ENCODE results near the gene C1orf94.
A peak's percentile ranks its signal among the peaks of the same experiment; 100 is the strongest.
"Not testable (repeated sequence)": the region's sequence is repeated elsewhere in the genome, so short reads cannot be mapped to it uniquely, and the experiment has no call there.

The C1orf94 gene

DNA sequence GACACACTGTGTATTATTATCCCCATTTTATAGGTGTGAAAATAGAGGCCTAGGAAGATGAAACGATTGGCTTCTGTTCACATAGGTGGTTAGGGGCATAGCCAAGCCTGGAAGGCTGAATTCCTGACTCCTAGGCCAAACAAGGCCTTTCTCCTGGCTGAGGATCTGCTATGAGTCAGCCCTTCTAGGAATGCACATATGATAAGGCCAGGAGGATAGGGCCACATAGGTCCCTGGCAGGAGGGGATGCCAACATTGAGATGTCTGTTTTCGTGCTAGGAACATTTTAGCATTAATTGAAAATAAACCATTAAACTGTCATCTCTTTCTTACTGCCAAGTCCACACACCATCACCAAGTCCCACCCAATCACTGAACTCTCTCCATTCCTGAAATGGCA is 20.8 kb upstream of the C1orf94 start:
- H3K27me3 Mint-ChIP-seq = peaks cover 16% of the 10 kb centered on the region
- H3K9me3 Mint-ChIP-seq = no peaks in the 10 kb centered on the region
- no peaks in the 10 kb centered on the region for H3K36me3 Mint-ChIP-seq
- H3K4me3 Mint-ChIP-seq = no peak overlapping the region
- no peak overlapping the region for H3K27ac Mint-ChIP-seq
- no peaks in the 10 kb centered on the region for H3K4me1 Mint-ChIP-seq

DNA sequence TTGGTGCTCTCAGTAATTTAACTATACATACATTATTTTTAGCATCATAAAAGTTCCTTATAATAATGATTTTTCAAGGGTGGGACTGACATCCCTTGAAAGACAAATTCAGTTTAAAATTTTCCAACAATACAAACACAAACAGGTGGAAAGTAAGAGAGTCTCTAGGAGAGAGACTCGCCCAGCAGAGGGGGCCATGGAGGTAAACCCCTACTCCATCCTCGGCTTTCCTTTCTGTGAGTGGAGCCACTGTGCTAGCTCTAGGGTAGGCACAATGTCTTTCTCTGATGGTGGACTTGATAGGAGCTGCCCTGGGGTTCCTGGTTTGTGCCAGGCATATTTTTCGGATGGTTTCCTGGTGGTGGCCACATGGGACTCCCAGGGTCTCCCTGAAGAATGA is 20.0 kb upstream of the C1orf94 start:
- no peaks in the 10 kb centered on the region for H3K9me3 Mint-ChIP-seq
- no peaks in the 10 kb centered on the region for H3K4me1 Mint-ChIP-seq
- peaks cover 25% of the 10 kb centered on the region for H3K27me3 Mint-ChIP-seq
- no peak overlapping the region for H3K4me3 Mint-ChIP-seq
- no peaks in the 10 kb centered on the region for H3K36me3 Mint-ChIP-seq
- no peak overlapping the region for H3K27ac Mint-ChIP-seq

DNA sequence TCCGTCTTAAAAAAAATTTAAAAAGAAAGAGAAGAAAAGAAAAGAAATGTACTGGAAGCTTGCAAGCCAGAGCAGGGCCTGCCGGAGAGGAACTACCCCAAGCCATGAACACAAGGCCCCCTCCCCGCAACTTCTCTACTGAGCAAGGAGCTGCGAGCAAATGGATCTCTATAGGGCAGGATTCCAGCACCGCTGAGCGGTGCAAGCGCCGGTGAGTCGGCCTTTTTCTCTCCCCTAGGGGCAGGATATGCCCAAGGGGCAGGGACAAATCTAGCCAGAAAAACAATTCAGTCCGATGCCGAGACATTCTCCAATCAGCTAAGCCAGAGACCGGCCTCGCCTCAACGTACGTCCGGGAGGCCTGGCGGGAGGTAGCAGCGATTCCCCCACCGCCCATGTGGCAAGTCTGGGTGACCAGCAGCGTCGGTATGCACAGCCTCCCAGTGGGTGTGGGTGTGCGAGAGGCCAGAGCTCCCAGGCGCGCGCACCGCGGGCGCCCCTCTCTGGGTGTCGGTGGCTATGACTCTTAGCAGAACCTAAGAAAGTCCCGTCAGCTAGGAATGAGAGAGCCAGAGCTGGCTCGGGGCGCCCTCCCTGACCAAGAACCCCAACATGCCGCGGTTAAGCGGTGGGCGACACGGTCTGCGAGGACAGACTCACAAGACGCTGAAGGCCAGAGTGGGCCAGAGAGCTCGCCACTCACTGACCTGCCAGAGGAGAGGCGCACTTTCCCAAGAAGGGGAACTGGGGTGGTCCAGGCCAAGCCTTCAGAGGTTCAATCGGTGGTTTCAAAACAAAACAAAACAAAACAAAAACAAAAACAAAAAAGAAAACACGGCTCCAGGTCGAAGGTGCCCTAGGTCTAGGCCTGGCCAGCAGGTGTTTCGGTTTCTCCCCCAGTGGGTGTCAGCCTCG is 13.6 kb upstream of the C1orf94 start:
- Mint-ChIP-seq H3K4me3 (peak overlapping the region; percentile 68), H3K9me3 (no peaks in the 10 kb centered on the region), H3K27ac (no peak overlapping the region), H3K27me3 (peaks cover 36% of the 10 kb centered on the region), H3K36me3 (no peaks in the 10 kb centered on the region), H3K4me1 (peaks cover 10% of the 10 kb centered on the region)

DNA sequence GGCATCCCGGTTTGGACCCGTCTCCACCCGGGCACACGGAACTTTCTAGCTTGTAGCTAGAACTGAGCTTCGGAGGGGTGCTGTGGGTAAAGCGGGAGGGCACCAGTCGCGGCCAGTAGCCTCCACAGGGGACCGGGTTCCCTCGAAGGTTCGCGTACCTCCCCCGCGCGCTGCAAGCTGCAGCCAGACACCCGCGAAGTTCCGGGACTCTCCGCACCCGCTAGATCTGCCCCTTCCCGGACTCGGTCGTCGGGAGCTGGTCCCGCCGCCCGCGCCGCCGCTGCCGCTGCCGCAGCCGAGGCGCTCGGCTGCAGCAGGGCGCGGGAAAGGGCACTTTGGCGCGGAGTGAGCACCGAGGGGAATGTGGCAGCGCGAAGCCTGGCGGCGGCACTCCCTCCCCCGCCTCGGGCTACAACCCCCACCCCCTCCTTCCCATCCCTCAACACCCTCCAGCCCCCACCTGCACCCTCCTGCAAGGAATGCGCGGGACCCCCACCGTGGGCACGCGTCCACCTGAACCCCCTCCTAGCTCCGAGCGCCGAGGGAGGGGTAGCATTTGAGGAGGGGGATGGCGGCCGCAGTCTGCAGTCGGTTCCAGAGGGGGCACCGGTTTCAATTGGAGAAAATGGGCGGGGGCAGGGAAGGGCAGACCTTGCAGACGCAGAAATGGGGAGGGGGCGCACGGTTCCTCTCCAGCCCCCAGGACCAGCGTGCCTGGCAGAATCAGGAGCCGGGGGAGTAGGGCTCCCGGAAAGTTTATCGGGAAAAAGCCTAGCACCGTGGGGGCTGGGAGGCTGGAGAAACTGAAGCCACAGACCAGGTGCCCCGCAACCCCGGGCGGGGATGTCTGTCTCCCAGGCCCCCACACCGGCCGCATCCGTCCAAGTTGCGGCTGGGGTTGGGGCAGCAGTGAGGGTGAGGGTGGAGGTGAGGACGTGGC is 12.6 kb upstream of the C1orf94 start:
- Mint-ChIP-seq H3K4me3 (peak overlapping the region; percentile 39), H3K9me3 (no peaks in the 10 kb centered on the region), H3K4me1 (peaks cover 10% of the 10 kb centered on the region), H3K27ac (no peak overlapping the region), H3K27me3 (peaks cover 40% of the 10 kb centered on the region), H3K36me3 (no peaks in the 10 kb centered on the region)

DNA sequence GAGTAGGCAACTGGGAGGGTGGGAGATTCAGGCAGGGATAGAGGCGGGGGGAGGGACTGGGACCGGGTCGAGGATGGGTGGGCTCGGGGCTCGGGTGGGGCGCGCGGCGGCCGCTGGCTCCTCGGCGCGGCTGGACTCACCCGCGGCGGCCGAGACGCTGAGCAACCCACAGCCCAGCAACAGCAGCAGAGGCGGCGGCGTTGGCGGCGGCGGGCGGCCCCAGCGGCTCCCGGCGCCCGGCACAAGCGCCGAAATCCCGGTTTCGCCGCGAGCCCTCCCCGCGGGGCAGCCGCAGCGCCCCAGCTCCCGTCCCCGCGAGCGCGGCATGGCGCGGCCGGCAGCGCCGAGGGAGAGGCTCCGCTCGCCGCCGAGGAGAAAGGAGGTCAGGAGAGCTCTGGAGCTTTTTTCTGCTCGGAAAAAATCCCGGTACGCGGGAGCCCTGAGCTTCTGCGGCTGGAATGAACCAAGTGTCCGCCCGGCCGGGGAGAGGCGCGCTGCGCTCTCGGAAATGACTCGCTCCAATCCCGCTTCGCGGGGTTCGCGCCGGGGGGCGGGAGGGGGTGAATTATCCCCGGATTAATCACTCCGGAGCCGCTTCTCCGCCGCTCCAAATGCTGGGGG is 11.8 kb upstream of the C1orf94 start, which contains the start of gene CSMD2:
Gene CSMD2, minus strand, starts transcription at position 460 of the 621 bp plus-strand sequence. Its CDS starts 133 bp downstream, at position 327.
- H3K9me3 Mint-ChIP-seq = no peaks in the 10 kb centered on the region

DNA sequence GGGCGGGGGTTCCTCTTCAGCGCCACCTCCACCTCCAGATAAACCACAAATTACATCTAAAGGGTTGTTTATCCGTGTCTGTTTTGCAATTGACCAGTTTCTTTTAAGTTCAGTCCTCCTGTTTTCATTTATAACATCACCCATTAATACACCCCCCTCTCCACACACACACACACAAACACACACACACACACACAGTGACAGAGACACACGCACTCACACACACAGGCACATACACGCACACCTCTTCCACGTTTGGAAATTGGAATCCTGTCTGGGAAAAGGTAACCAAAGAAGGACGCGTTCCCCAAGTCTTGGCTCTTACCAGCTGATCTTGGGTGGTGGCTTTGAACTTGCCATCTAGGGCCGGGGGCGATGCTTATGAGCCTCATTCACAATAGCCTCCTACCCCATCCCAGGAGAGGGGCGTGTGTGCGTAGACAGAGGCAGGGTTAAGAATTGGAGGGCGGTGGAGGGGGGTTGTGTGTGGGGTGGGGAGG is 11.2 kb upstream of the C1orf94 start:
- H3K9me3 Mint-ChIP-seq = no peaks in the 10 kb centered on the region
- peak overlapping the region; percentile 56 for H3K27ac Mint-ChIP-seq
- H3K4me3 Mint-ChIP-seq = peak overlapping the region; percentile 56
- peaks cover 10% of the 10 kb centered on the region for H3K4me1 Mint-ChIP-seq
- H3K27me3 Mint-ChIP-seq = peaks cover 42% of the 10 kb centered on the region
- H3K36me3 Mint-ChIP-seq = no peaks in the 10 kb centered on the region

More for the DNA sequence above, 11.8 kb upstream of the C1orf94 start, which contains the start of gene CSMD2:
- Mint-ChIP-seq H3K27ac (peak within 1 kb of the TSS; percentile 56), H3K4me3 (peak within 1 kb of the TSS; percentile 56), H3K27me3 (peaks cover 40% of the 10 kb centered on the region), H3K36me3 (no peaks in the 10 kb centered on the region), H3K4me1 (peaks cover 10% of the 10 kb centered on the region)

DNA sequence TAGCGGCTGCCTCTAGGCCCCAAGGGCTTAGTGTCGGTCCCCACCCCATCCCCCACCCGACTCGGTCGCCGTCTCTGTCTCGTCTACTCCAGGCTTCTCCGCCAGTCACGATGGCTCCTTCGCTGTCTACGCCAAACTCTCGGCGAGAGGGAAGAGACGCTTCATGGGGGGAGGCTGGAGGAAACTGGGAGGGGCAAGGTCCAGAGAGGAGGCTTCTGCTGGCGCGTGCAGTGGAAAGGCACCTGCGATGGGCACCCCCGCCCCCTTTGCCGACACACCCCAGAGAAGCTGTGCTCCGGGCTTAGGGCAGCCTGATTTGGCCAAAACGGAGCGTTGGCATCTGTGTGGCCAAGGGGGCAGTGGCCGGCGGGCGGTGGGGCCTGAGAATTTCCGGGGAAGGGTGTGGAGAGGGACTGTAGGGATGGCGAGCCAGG is 10.5 kb upstream of the C1orf94 start:
- H3K9me3 Mint-ChIP-seq = no peaks in the 10 kb centered on the region
- no peak overlapping the region for H3K27ac Mint-ChIP-seq
- no peak overlapping the region for H3K4me3 Mint-ChIP-seq
- H3K4me1 Mint-ChIP-seq = peaks cover 10% of the 10 kb centered on the region
- H3K27me3 Mint-ChIP-seq = peaks cover 42% of the 10 kb centered on the region
- H3K36me3 Mint-ChIP-seq = no peaks in the 10 kb centered on the region

DNA sequence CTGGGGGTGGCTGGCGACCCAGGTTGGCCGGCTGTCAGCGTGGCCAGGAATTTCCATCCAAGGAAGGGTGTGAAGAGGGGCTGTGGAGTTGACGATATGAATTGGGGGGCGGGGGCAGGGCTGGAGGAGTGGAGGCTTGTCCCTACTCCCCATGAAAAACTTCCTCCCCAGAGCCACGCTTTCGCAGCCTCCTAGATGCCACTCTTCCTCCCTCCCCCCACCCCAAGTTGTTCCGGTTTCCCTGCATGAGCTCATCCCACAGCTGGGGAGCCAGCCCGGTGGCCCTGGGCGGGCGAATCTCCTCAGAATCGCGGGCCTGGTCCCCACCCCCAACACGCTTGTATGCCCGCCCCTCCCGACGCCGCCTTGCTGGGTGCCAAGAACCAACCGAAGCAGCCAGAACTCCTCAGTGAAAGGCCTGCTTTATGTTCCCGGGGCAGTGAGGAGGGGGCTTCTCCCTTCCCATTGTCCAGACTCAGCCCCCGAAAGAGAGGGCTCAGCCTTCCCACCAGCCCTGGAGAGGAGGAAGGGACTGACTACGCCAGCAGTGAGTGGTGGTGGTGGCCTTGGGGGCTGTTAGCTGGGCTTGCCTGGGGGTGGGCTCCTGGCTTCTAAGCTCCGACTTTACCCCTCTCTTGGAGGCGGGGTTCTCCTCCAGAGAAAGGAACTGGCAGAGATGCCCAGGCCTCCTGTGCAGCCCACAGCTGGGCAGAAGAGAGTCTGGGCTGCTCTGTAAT is 9.9 kb upstream of the C1orf94 start:
- Mint-ChIP-seq H3K27ac (no peak overlapping the region), H3K4me1 (peaks cover 10% of the 10 kb centered on the region), H3K9me3 (no peaks in the 10 kb centered on the region), H3K27me3 (peaks cover 37% of the 10 kb centered on the region), H3K36me3 (no peaks in the 10 kb centered on the region), H3K4me3 (no peak overlapping the region)

DNA sequence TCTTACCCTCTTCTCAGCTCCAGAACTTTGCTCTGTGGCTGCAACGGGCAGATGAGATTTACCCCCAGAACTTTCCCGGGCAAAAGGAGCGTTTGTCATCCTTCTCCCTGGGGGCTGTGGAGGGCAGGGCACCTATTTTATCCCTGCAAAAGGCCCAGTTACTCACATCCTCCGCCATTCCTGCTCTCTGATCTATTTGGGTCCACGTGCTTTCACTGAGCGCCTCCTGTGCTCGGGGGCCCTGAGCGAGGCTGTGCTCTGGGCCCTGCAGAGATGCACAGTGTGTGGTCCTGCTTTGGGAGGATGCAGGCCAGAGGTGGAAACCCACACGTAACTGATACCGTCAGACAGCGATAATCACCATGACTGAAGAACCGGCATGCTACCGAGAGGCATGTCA is 9.3 kb upstream of the C1orf94 start:
- H3K9me3 Mint-ChIP-seq = no peaks in the 10 kb centered on the region
- H3K36me3 Mint-ChIP-seq = no peaks in the 10 kb centered on the region

DNA sequence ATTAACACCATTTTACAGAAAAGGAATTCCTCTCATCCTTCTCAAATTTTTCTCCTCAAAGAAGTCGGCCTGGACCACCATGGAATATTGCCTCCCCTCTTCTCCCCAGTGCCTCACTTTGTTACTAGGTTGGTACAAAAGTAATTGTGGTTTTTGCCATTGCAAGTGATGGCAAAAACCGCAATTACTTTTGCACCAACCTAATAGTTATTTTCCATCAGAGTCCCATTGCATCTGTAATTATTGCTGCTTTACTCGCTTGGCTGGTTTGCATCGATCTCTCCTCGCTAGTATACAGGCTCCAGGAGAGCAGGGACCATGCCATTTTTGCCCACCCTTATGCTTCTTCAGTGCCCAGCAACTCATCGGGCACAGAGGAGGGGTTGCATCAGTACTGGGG is 963 bp upstream of the C1orf94 start:
- Mint-ChIP-seq H3K27me3 (peaks cover 24% of the 10 kb centered on the region), H3K9me3 (no peaks in the 10 kb centered on the region), H3K36me3 (no peaks in the 10 kb centered on the region), H3K4me3 (no peak overlapping the region), H3K27ac (no peak overlapping the region), H3K4me1 (no peaks in the 10 kb centered on the region)

More for the DNA sequence above, 9.3 kb upstream of the C1orf94 start:
- Mint-ChIP-seq H3K27me3 (peaks cover 36% of the 10 kb centered on the region), H3K27ac (no peak overlapping the region), H3K4me1 (peaks cover 10% of the 10 kb centered on the region), H3K4me3 (no peak overlapping the region)

DNA sequence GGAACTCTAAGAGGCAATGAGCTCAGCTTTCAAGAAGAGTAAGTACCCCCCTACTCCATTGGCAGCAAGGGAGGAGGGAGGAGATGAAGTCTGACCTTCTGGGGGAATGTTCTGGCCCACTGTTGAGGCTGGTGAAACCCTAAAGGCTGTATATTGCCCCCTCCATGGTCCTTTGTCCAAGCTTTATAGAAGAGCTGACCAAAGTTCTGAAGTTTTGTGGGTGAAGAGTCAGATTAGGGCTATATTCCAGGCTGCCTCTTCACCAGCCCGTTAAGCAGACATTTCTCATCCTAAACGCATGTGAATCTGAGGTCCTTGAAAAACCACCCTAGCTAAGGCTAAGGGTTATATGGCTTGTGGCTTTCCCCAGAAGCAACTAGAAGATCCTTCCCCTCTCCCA is 1.4 kb downstream of the C1orf94 start:
- H3K27me3 Mint-ChIP-seq = peaks cover 25% of the 10 kb centered on the region
- no peak overlapping the region for H3K4me3 Mint-ChIP-seq

DNA sequence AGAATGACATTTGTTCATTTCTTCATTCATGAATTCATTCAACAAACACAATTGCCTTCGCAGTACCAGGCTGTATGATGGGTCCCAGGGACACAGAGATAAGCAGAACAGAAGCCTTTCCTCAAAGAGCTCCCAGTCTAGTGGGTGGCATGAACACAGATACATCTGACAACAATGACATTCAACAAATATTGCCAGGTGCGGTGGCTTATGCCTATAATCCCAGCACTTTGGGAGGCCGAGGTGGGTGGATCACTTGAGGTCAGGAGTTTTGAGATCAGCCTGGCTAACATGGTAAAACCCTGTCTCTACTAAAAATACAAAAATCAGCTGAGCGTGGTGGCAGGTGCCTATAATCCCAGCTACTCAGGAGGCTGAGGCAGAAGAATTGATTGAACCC is 6.7 kb downstream of the C1orf94 start:
- H3K9me3 Mint-ChIP-seq, H3K27ac Mint-ChIP-seq, H3K4me1 Mint-ChIP-seq, H3K36me3 Mint-ChIP-seq, H3K4me3 Mint-ChIP-seq: not testable (repeated sequence)
- H3K27me3 Mint-ChIP-seq = peaks cover 18% of the 10 kb centered on the region

More for the DNA sequence above, 1.4 kb downstream of the C1orf94 start:
- Mint-ChIP-seq H3K9me3 (no peaks in the 10 kb centered on the region), H3K4me1 (no peaks in the 10 kb centered on the region), H3K27ac (no peak overlapping the region), H3K36me3 (no peaks in the 10 kb centered on the region)

DNA sequence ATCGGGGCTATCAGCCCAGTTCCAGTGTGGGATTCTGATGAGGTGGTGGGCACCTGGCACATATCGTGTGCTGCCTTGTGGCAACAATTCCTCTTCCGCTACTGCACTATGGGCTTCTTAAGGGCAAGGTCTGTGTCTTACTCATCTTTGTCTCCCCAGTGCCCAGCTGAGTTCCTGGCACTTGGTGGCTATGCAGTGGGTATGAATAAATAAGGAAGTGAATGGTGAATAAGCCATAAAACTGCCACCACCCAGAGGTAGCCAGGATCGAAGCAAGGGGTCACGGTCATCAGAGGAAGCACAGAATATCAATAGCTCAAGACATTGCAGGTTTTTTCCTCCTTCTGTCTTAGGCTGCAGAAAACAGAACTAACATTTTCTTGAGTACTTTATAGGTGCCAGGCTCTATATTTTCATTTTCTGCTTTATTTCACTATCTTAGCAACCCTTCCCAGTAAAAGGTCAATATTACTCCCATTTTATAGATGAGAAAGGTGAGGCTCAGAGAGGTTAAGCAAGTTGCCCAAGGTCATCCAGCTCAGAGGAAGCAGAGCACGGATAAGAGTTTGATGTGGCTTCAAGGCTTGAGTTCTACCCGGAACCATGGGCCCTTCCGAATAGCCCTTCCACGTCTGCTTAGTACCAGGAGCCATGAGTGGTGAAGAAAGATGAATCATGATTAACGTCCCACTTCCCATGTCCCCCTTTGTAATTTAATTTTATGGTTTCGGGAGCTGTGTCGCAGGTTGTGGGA is 10.2 kb downstream of the C1orf94 start:
- H3K27me3 Mint-ChIP-seq = peaks cover 16% of the 10 kb centered on the region
- H3K4me3 Mint-ChIP-seq = no peak overlapping the region
- H3K9me3 Mint-ChIP-seq = no peaks in the 10 kb centered on the region
- H3K4me1 Mint-ChIP-seq = no peaks in the 10 kb centered on the region
- H3K27ac Mint-ChIP-seq = no peak overlapping the region
- no peaks in the 10 kb centered on the region for H3K36me3 Mint-ChIP-seq

DNA sequence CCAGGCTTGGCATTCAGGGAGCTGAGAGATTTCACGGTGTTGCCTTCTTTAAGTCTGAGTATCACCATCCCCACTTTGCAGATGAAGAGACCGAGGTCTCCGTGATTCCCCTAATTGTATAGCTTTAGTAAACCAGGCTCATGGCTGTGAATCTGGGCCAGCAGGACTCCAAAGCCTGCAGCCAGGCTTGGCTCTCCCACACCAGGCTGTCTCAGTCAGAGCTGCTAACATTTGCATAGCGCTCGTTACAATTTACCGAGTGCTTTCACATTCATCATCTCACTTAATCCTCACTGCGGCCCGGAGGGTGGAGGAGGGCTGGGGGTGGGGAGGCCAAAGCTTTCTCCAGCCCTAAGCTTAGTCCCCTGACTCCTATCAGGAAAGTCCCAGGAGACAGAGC is 11.7 kb downstream of the C1orf94 start:
- peaks cover 17% of the 10 kb centered on the region for H3K27me3 Mint-ChIP-seq
- no peaks in the 10 kb centered on the region for H3K36me3 Mint-ChIP-seq
- no peak overlapping the region for H3K4me3 Mint-ChIP-seq

More for the DNA sequence above, 11.7 kb downstream of the C1orf94 start:
- Mint-ChIP-seq H3K9me3 (no peaks in the 10 kb centered on the region), H3K4me1 (no peaks in the 10 kb centered on the region), H3K27ac (no peak overlapping the region)
